GM23338 (cell line): ENCODE results near the gene EPHA4. TPM values are rescaled to one million over a fixed set of nuclear protein-coding genes. Genes with fewer than 3 reads are reported as not detected.

Experiments used
- ATAC-seq: fragments of 200-7000 bp; cut with Tn5 transposase; 3 replicates; pipeline ENCODE4 v1.9.1; 2020
- DNase-seq: peaks from one replicate; pipeline ENCODE4 v3.0.0-alpha.2; 2015; ENCODE audit warnings: low spot score
- H2AFZ ChIP-seq: fragments of 200-600 bp; sonication (generic); 2 replicates; pipeline ENCODE4 v1.8.0; 2016; ENCODE audit warnings: antibody characterized with exemption, mild to moderate bottlenecking, moderate library complexity
- H3F3A ChIP-seq: fragments of 200-600 bp; sonication (generic); replicated peaks from 2 replicates; pipeline ENCODE4 v1.8.0; 2017; ENCODE audit warnings: antibody characterized with exemption, mixed run types, low read depth
- H3K27ac ChIP-seq: fragments of 200-600 bp; sonication (generic); 2 replicates; pipeline ENCODE4 v1.6.1; 2016; ENCODE audit warnings: low read depth
- H3K27me3 ChIP-seq: fragments of 200-600 bp; sonication (generic); 2 replicates; pipeline ENCODE4 v1.8.0; 2016; ENCODE audit warnings: mild to moderate bottlenecking, mixed run types, moderate library complexity; ENCODE audit not compliant: insufficient read depth
- H3K36me3 ChIP-seq: fragments of 200-600 bp; sonication (generic); 2 replicates; pipeline ENCODE4 v1.8.0; 2016; ENCODE audit warnings: mild to moderate bottlenecking; ENCODE audit not compliant: insufficient read depth
- H3K4me1 ChIP-seq: fragments of 200-600 bp; sonication (generic); 2 replicates; pipeline ENCODE4 v1.8.0; 2016; ENCODE audit warnings: mild to moderate bottlenecking, moderate library complexity; ENCODE audit not compliant: insufficient read depth
- H3K4me2 ChIP-seq: fragments of 200-600 bp; sonication (generic); 2 replicates; pipeline ENCODE4 v1.7.1; 2017; ENCODE audit warnings: mixed run types
- H3K4me3 ChIP-seq: fragments of 200-600 bp; sonication (generic); 2 replicates; pipeline ENCODE4 v1.6.1; 2016; ENCODE audit warnings: mixed run types
- H3K79me2 ChIP-seq: fragments of 200-600 bp; sonication (generic); replicated peaks from 2 replicates; pipeline ENCODE4 v1.8.0; 2017; ENCODE audit warnings: mild to moderate bottlenecking; ENCODE audit not compliant: insufficient read depth
- H3K9me2 ChIP-seq: fragments of 200-600 bp; sonication (generic); 2 replicates; pipeline ENCODE4 v1.8.0; 2017; ENCODE audit not compliant: insufficient read depth
- H4K20me1 ChIP-seq: fragments of 200-600 bp; sonication (generic); replicated peaks from 2 replicates; pipeline ENCODE4 v1.8.0; 2017; ENCODE audit warnings: mild to moderate bottlenecking; ENCODE audit not compliant: insufficient read depth
- H3K27ac Mint-ChIP-seq: 2 replicates; pipeline ENCODE4 v1.8.0; 2020; ENCODE audit warnings: inconsistent platforms, mild to moderate bottlenecking, moderate library complexity, mixed read lengths
- H3K27me3 Mint-ChIP-seq: 3 replicates; pipeline ENCODE4 v1.8.0; 2022; ENCODE audit warnings: low read depth, mild to moderate bottlenecking, moderate library complexity, mixed read lengths, inconsistent platforms; ENCODE audit not compliant: insufficient read depth, poor library complexity
- H3K36me3 Mint-ChIP-seq: 3 replicates; pipeline ENCODE4 v1.8.0; 2021; ENCODE audit warnings: low read depth, mild to moderate bottlenecking, inconsistent platforms, moderate library complexity, mixed read lengths
- H3K4me1 Mint-ChIP-seq: 3 replicates; pipeline ENCODE4 v1.8.0; 2020; ENCODE audit warnings: mild to moderate bottlenecking, inconsistent platforms, mixed read lengths
- H3K4me3 Mint-ChIP-seq: 3 replicates; pipeline ENCODE4 v1.8.0; 2021; ENCODE audit warnings: moderate library complexity, mild to moderate bottlenecking, inconsistent platforms, mixed read lengths
- H3K9me3 Mint-ChIP-seq: 3 replicates; pipeline ENCODE4 v1.8.0; 2020; ENCODE audit warnings: moderate library complexity, mild to moderate bottlenecking, inconsistent platforms, mixed read lengths
- CREB1 ChIP-seq: fragments of 250-450 bp; sonication (Bioruptor Pico); IDR thresholded peaks from 2 replicates; pipeline ENCODE4 v1.5.0; 2020; ENCODE audit warnings: low read depth, mild to moderate bottlenecking, moderate library complexity
- ETS1 ChIP-seq: IDR thresholded peaks from 2 replicates; pipeline ENCODE4 v1.6.1; 2016; ENCODE audit warnings: antibody characterized with exemption
- JUNB ChIP-seq: IDR thresholded peaks from one replicate; pipeline ENCODE4 v1.6.1; 2016; ENCODE audit warnings: antibody characterized with exemption; ENCODE audit not compliant: unreplicated experiment
- POLR2AphosphoS5 ChIP-seq: IDR thresholded peaks from 2 replicates; pipeline ENCODE4 v1.6.1; 2016; ENCODE audit warnings: antibody characterized with exemption, low read depth
- STAT1 ChIP-seq: IDR thresholded peaks from one replicate; pipeline ENCODE4 v1.6.1; 2016; ENCODE audit warnings: antibody characterized with exemption; ENCODE audit not compliant: unreplicated experiment
- ZNF114 ChIP-seq: fragments of 250-450 bp; sonication (Bioruptor Pico); IDR thresholded peaks from 2 replicates; pipeline ENCODE4 v1.5.0; 2020; ENCODE audit warnings: mild to moderate bottlenecking, moderate library complexity
- ZNF331 ChIP-seq: fragments of 250-450 bp; sonication (Bioruptor Pico); IDR thresholded peaks from 2 replicates; pipeline ENCODE4 v1.5.0; 2020; ENCODE audit warnings: low read depth, mild to moderate bottlenecking, moderate library complexity
- ZNF462 ChIP-seq: fragments of 250-450 bp; sonication (Bioruptor Pico); IDR thresholded peaks from 2 replicates; pipeline ENCODE4 v1.5.0; 2020; ENCODE audit warnings: mild to moderate bottlenecking, moderate library complexity
- polyA plus RNA-seq: library from polyadenylated mRNA; unstranded; fragments of >200 nt; fragmentation: Nextera tagmentation; extraction: Ambion mirVana; gene quantifications from 2 replicates; pipeline ENCODE4 v1.2.1, GENCODE V29; 2016
- total RNA-seq: library from RNA; depleted of rRNA; stranded (reverse); fragments of >200 nt; shearing (Covaris generic); gene quantifications from 2 replicates; pipeline ENCODE4 v1.2.3, GENCODE V29; 2014
- TF ChIP-seq, protein P1 (sequence below), 2 experiments: fragments of 200-600 bp in 1 of 2; sonication (generic) in 1 of 2; conservative IDR thresholded peaks; 2 replicates each; pipeline versions ENCODE4 v1.5.1 to v1.6.1; 2016 to 2017; ENCODE audit warnings: antibody characterized with exemption in 2 of 2, low read depth in 2 of 2, mild to moderate bottlenecking in 2 of 2, moderate library complexity in 1 of 2

Gene EPHA4
- total and polyA plus RNA-seq, 2 experiments from 2014 or later, result 4.1 to 6.2 TPM

GRCh38 chr2:221464971-221465370 is 107.1 kb downstream of the EPHA4 start (continued):
- TF ChIP-seq ZNF462 (CRISPR knock-in tag) (no peak), ZNF114 (CRISPR knock-in tag) (no peak), ETS1 (no peak), STAT1 (no peak), ZNF331 (no peak)

GRCh38 chr2:221463241-221463896 is 108.7 kb downstream of the EPHA4 start:
- no peak overlapping the region for H3K4me2 ChIP-seq
- H3K4me1 ChIP-seq, result peaks cover 10% of the 10 kb centered on the region
- peaks cover 5% of the 10 kb centered on the region; the same call in 1 of the 2 replicates for H3K9me2 ChIP-seq
- H3K4me3 ChIP-seq, result no peak overlapping the region
- no peak for DNase-seq
- no peak for ATAC-seq
- H3K27ac ChIP-seq, result no peak overlapping the region
- no peak overlapping the region for H2AFZ ChIP-seq
- H3K36me3 ChIP-seq, result no peaks in the 10 kb centered on the region
- no peak overlapping the region for H3K4me3 Mint-ChIP-seq
- H3K27me3 Mint-ChIP-seq, result peaks cover 4% of the 10 kb centered on the region
- H4K20me1 ChIP-seq, result 0 out of 2 replicates have a peak, but pooled peaks cover 3% of the 10 kb centered on the region
- H3K27ac Mint-ChIP-seq, result no peak overlapping the region
- no peaks in the 10 kb centered on the region for H3K36me3 Mint-ChIP-seq
- no peak for TF ChIP-seq POLR2AphosphoS5
- TF ChIP-seq ETS1, result no peak
- TF ChIP-seq JUNB, result no peak
- TF ChIP-seq ZNF114 (CRISPR knock-in tag), result no peak
- TF ChIP-seq, protein P1, sequence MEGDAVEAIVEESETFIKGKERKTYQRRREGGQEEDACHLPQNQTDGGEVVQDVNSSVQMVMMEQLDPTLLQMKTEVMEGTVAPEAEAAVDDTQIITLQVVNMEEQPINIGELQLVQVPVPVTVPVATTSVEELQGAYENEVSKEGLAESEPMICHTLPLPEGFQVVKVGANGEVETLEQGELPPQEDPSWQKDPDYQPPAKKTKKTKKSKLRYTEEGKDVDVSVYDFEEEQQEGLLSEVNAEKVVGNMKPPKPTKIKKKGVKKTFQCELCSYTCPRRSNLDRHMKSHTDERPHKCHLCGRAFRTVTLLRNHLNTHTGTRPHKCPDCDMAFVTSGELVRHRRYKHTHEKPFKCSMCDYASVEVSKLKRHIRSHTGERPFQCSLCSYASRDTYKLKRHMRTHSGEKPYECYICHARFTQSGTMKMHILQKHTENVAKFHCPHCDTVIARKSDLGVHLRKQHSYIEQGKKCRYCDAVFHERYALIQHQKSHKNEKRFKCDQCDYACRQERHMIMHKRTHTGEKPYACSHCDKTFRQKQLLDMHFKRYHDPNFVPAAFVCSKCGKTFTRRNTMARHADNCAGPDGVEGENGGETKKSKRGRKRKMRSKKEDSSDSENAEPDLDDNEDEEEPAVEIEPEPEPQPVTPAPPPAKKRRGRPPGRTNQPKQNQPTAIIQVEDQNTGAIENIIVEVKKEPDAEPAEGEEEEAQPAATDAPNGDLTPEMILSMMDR (conservative IDR thresholded peaks at IDR 0.05; ENCODE audit: low read depth in 2 of 2), result no peak
- no peak for TF ChIP-seq STAT1
- TF ChIP-seq CREB1 (CRISPR knock-in tag), result no peak
- no peaks in the 10 kb centered on the region for H3K9me3 Mint-ChIP-seq
- no peaks in the 10 kb centered on the region for H3F3A ChIP-seq
- peaks cover 33% of the 10 kb centered on the region for H3K4me1 Mint-ChIP-seq
- H3K27me3 ChIP-seq, result peaks cover 20% of the 10 kb centered on the region; the same call in 1 of the 2 replicates
- H3K79me2 ChIP-seq, result no peaks in the 10 kb centered on the region
